SK-N-SH treated with all-trans-retinoic acid at 6 μM for 48 hours (cell line): ENCODE results near the gene DCPS.

Source experiments
- ATAC-seq: fragments of 200-7000 bp; cut with Tn5 transposase; 3 replicates; pipeline ENCODE4 v1.9.1; 2020; ENCODE audit warnings: mild to moderate bottlenecking, moderate library complexity
- BACH2 ChIP-seq: fragments of 250-450 bp; sonication (Bioruptor Pico); IDR thresholded peaks from 2 replicates; pipeline ENCODE4 v1.9.0; 2021; ENCODE audit warnings: mild to moderate bottlenecking, borderline replicate concordance
- CREB5 ChIP-seq: fragments of 250-450 bp; sonication (Bioruptor Pico); IDR thresholded peaks from 2 replicates; pipeline ENCODE4 v1.5.1; 2020; ENCODE audit warnings: low read depth, mild to moderate bottlenecking, moderate library complexity
- CSDC2 ChIP-seq: fragments of 250-450 bp; sonication (Bioruptor Pico); IDR thresholded peaks from 2 replicates; pipeline ENCODE4 v1.5.0; 2020; ENCODE audit warnings: mild to moderate bottlenecking, moderate library complexity
- CSRNP3 ChIP-seq: fragments of 250-450 bp; sonication (Bioruptor Pico); IDR thresholded peaks from 2 replicates; pipeline ENCODE4 v1.5.1; 2021; ENCODE audit warnings: mild to moderate bottlenecking, moderate library complexity
- ESRRG ChIP-seq: fragments of 250-450 bp; sonication (Bioruptor Pico); IDR thresholded peaks from 2 replicates; pipeline ENCODE4 v1.6.1; 2021; ENCODE audit warnings: mild to moderate bottlenecking
- GLIS3 ChIP-seq: fragments of 250-450 bp; sonication (Bioruptor Pico); IDR thresholded peaks from 2 replicates; pipeline ENCODE4 v1.5.0; 2020; ENCODE audit warnings: mild to moderate bottlenecking, moderate library complexity
- ISL1 ChIP-seq: fragments of 250-450 bp; sonication (Bioruptor Pico); IDR thresholded peaks from 2 replicates; pipeline ENCODE4 v2.1.2; 2022; ENCODE audit warnings: mild to moderate bottlenecking, moderate library complexity
- OSR1 ChIP-seq: fragments of 250-450 bp; sonication (Bioruptor Pico); IDR thresholded peaks from 2 replicates; pipeline ENCODE4 v1.8.0; 2022; ENCODE audit warnings: moderate library complexity, mild to moderate bottlenecking, inconsistent platforms
- PATZ1 ChIP-seq: fragments of 250-450 bp; sonication (Bioruptor Pico); IDR thresholded peaks from 2 replicates; pipeline ENCODE4 v1.8.0; 2020; ENCODE audit warnings: mild to moderate bottlenecking, moderate library complexity, borderline replicate concordance
- PPARA ChIP-seq: fragments of 250-450 bp; sonication (Bioruptor Pico); IDR thresholded peaks from 2 replicates; pipeline ENCODE4 v1.5.0; 2020; ENCODE audit warnings: mild to moderate bottlenecking, borderline replicate concordance
- SNAI2 ChIP-seq: fragments of 250-450 bp; sonication (Bioruptor Pico); IDR thresholded peaks from 2 replicates; pipeline ENCODE4 v1.5.0; 2020; ENCODE audit warnings: mild to moderate bottlenecking, moderate library complexity
- TCF4 ChIP-seq: fragments of 250-450 bp; sonication (Bioruptor Pico); IDR thresholded peaks from 2 replicates; pipeline ENCODE4 v1.8.0; 2021; ENCODE audit warnings: mild to moderate bottlenecking, moderate library complexity, borderline replicate concordance
- TOX ChIP-seq: fragments of 250-450 bp; sonication (Bioruptor Pico); IDR thresholded peaks from 2 replicates; pipeline ENCODE4 v1.8.0; 2021; ENCODE audit warnings: mild to moderate bottlenecking, moderate library complexity, borderline replicate concordance
- ZC3H10 ChIP-seq: fragments of 250-450 bp; sonication (Bioruptor Pico); IDR thresholded peaks from 2 replicates; pipeline ENCODE4 v1.5.1; 2021; ENCODE audit warnings: mild to moderate bottlenecking, moderate library complexity
- ZFP3 ChIP-seq: fragments of 250-450 bp; sonication (Bioruptor Pico); IDR thresholded peaks from 2 replicates; pipeline ENCODE4 v1.5.0; 2020; ENCODE audit warnings: mild to moderate bottlenecking, moderate library complexity
- ZFP30 ChIP-seq: fragments of 450-650 bp; formaldehyde crosslinking; IDR thresholded peaks from 2 replicates; pipeline ENCODE4 v1.5.0; 2022; ENCODE audit warnings: mild to moderate bottlenecking, moderate library complexity
- ZNF565 ChIP-seq: fragments of 450-650 bp; formaldehyde crosslinking; conservative IDR thresholded peaks from 2 replicates; pipeline ENCODE4 v1.5.0; 2020; ENCODE audit warnings: low read depth, mild to moderate bottlenecking, moderate library complexity
- ZNF70 ChIP-seq: fragments of 450-650 bp; formaldehyde crosslinking; IDR thresholded peaks from 2 replicates; pipeline ENCODE4 v1.5.0; 2020; ENCODE audit warnings: mild to moderate bottlenecking, moderate library complexity
- ZNF8 ChIP-seq: fragments of 450-650 bp; formaldehyde crosslinking; IDR thresholded peaks from 2 replicates; pipeline ENCODE4 v1.5.0; 2020; ENCODE audit warnings: mild to moderate bottlenecking, moderate library complexity
- TF ChIP-seq, protein P1 (sequence below): fragments of 250-450 bp; sonication (Bioruptor Pico); IDR thresholded peaks from 2 replicates; pipeline ENCODE4 v1.5.0; 2020; ENCODE audit warnings: mild to moderate bottlenecking, moderate library complexity

Gene DCPS

DNA sequence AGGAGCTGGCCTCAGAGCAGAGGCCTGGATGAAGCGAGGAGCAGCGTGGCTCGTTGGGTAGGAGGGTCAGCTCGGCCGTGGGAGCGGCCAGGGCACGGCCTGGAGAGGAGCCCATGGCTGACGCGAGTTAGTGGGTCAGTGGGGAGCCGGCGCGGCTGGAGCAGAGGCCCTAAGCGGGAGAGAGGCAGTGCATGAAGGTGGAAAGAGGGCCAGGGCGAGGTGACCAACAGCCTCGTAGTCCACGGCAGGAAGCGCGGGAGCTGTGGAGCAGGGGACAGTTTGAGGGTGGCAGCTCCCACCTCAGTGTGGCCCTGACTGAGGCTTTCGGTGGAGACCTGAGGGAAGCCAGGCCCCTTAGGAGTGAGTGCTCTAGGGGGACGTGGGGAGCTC lies 24.1 kb downstream of the DCPS start:
- no peak for ATAC-seq
- TF ChIP-seq ZC3H10 (CRISPR knock-in tag) (no peak), CREB5 (CRISPR knock-in tag) (no peak), ZNF70 (no peak), CSRNP3 (CRISPR knock-in tag) (no peak), ZNF8 (CRISPR knock-in tag) (no peak), PPARA (CRISPR knock-in tag) (no peak), PATZ1 (CRISPR knock-in tag) (no peak), ZNF565 (CRISPR knock-in tag) (no peak), TOX (CRISPR knock-in tag) (no peak), ZFP3 (CRISPR knock-in tag) (no peak), GLIS3 (CRISPR knock-in tag) (no peak), CSDC2 (no peak), BACH2 (no peak), ISL1 (CRISPR knock-in tag) (no peak), OSR1 (no peak)
- TF ChIP-seq, protein P1, sequence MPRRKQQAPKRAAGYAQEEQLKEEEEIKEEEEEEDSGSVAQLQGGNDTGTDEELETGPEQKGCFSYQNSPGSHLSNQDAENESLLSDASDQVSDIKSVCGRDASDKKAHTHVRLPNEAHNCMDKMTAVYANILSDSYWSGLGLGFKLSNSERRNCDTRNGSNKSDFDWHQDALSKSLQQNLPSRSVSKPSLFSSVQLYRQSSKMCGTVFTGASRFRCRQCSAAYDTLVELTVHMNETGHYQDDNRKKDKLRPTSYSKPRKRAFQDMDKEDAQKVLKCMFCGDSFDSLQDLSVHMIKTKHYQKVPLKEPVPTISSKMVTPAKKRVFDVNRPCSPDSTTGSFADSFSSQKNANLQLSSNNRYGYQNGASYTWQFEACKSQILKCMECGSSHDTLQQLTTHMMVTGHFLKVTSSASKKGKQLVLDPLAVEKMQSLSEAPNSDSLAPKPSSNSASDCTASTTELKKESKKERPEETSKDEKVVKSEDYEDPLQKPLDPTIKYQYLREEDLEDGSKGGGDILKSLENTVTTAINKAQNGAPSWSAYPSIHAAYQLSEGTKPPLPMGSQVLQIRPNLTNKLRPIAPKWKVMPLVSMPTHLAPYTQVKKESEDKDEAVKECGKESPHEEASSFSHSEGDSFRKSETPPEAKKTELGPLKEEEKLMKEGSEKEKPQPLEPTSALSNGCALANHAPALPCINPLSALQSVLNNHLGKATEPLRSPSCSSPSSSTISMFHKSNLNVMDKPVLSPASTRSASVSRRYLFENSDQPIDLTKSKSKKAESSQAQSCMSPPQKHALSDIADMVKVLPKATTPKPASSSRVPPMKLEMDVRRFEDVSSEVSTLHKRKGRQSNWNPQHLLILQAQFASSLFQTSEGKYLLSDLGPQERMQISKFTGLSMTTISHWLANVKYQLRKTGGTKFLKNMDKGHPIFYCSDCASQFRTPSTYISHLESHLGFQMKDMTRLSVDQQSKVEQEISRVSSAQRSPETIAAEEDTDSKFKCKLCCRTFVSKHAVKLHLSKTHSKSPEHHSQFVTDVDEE (CRISPR knock-in tag): no peak

- TF ChIP-seq SNAI2 (CRISPR knock-in tag) (no peak), ZFP30 (CRISPR knock-in tag) (no peak), BACH2 (no peak), ESRRG (CRISPR knock-in tag) (no peak), GLIS3 (CRISPR knock-in tag) (no peak), CREB5 (CRISPR knock-in tag) (no peak), ISL1 (CRISPR knock-in tag) (no peak), ZNF565 (CRISPR knock-in tag) (no peak), PATZ1 (CRISPR knock-in tag) (no peak), CSDC2 (no peak), TCF4 (CRISPR knock-in tag) (no peak), PPARA (CRISPR knock-in tag) (no peak), ZNF8 (CRISPR knock-in tag) (no peak), ZFP3 (CRISPR knock-in tag) (no peak), CSRNP3 (CRISPR knock-in tag) (no peak)
- TF ChIP-seq, protein P1 (CRISPR knock-in tag): no peak
- no peak for ATAC-seq
Observed at GRCh38 chr11:126328444-126328843, 24.6 kb downstream of the DCPS start.
